GM12878 (cell line): ENCODE data around the gene DAZAP2. TPM values are rescaled to one million over a fixed set of nuclear protein-coding genes. Genes with fewer than 3 reads are reported as not detected.
A peak's percentile ranks its signal among the peaks of the same experiment; 100 is the strongest.

Experiments used
- ATAC-seq: fragments of 200-7000 bp; cut with Tn5 transposase; 3 replicates; pipeline ENCODE4 v1.9.1; 2020; ENCODE audit warnings: mild to moderate bottlenecking, moderate library complexity
- BruUV-seq: library from RNA; stranded (reverse); fragments of 400-500 nt; replicated peaks from 2 replicates; lab custom pipeline; 2021; lab: Mats Ljungman, UMichigan
- CTCF ChIA-PET: fragments of 300-600 bp; sonication (Branson Sonifier 250); formaldehyde crosslinking; extraction: SDS; loops from one replicate; lab custom pipeline; 2021; ENCODE audit warnings: inconsistent platforms; lab: Yijun Ruan, JAX
- POLR2A ChIA-PET: fragments of 350-600 bp; formaldehyde crosslinking; extraction: SDS; loops from one replicate; lab custom pipeline; 2021; ENCODE audit warnings: inconsistent platforms; lab: Charles Lee
- RAD21 ChIA-PET: fragments of 300-600 bp; sonication (Branson Sonifier 250); formaldehyde crosslinking; loops from one replicate; lab custom pipeline; 2023; ENCODE audit warnings: antibody characterized with exemption; ENCODE audit not compliant: unreplicated experiment; lab: Charles Lee
- SMC1A ChIA-PET: fragments of 300-600 bp; sonication (Branson Sonifier 250); formaldehyde crosslinking; loops from one replicate; lab custom pipeline; 2023; ENCODE audit not compliant: unreplicated experiment, uncharacterized antibody; lab: Charles Lee
- DNase-seq: peaks from one replicate; pipeline ENCODE4 v3.0.0-alpha.2; 2011; ENCODE audit warnings: low read depth, low spot score
- FAIRE-seq: peaks from 3 replicates; lab custom pipeline; 2011; peaks lifted over from hg19 to GRCh38; lab: Jason Lieb, UNC
- H2AFZ ChIP-seq: 2 replicates; pipeline ENCODE4 v1.6.0; 2011; ENCODE audit warnings: low read depth, low read length, control low read depth; ENCODE audit not compliant: control insufficient read depth
- H3K27ac ChIP-seq: 2 replicates; pipeline ENCODE4 v1.5.1; 2011; ENCODE audit warnings: control low read depth; ENCODE audit not compliant: control insufficient read depth, insufficient read depth
- H3K27me3 ChIP-seq, 2 experiments: replicated peaks in 1 of 2; 2 replicates each; pipeline versions ENCODE4 v1.6.0 to v1.6.1; 2011; ENCODE audit warnings: low read length in 1 of 2; ENCODE audit not compliant: control insufficient read depth in 2 of 2, insufficient read depth in 2 of 2
- H3K36me3 ChIP-seq, 2 experiments: 2 replicates each; pipeline ENCODE4 v1.5.1; 2011; ENCODE audit warnings: low read length in 1 of 2; ENCODE audit not compliant: control insufficient read depth in 2 of 2, insufficient read depth in 2 of 2
- H3K4me1 ChIP-seq: 2 replicates; pipeline ENCODE4 v1.6.1; 2011; ENCODE audit warnings: mild to moderate bottlenecking, low read length, moderate library complexity, mixed read lengths; ENCODE audit not compliant: control insufficient read depth, insufficient read depth
- H3K4me2 ChIP-seq: 2 replicates; pipeline ENCODE4 v1.6.0; 2011; ENCODE audit warnings: control low read depth; ENCODE audit not compliant: control insufficient read depth, insufficient read depth
- H3K4me3 ChIP-seq: fragments of 200-600 bp; sonication (generic); 2 replicates; pipeline ENCODE4 v1.5.1; 2016
- H3K79me2 ChIP-seq: 2 replicates; pipeline ENCODE4 v1.6.0; 2011; ENCODE audit warnings: low read length; ENCODE audit not compliant: control insufficient read depth, insufficient read depth
- H3K9ac ChIP-seq: 2 replicates; pipeline ENCODE4 v1.8.0; 2011; ENCODE audit warnings: low read length, control low read depth, mixed read lengths; ENCODE audit not compliant: control insufficient read depth, insufficient read depth
- H3K9me3 ChIP-seq: replicated peaks from 3 replicates; pipeline ENCODE4 v1.5.1; 2011; ENCODE audit warnings: mild to moderate bottlenecking, low read length; ENCODE audit not compliant: control insufficient read depth, insufficient read depth
- H4K20me1 ChIP-seq: 2 replicates; pipeline ENCODE4 v1.6.0; 2011; ENCODE audit not compliant: control insufficient read depth, insufficient read depth
- GATAD2B ChIP-seq: fragments of 450-650 bp; conservative IDR thresholded peaks from 2 replicates; pipeline ENCODE4 v1.6.1; 2017; ENCODE audit warnings: low read depth, mild to moderate bottlenecking, moderate library complexity
- IKZF1 ChIP-seq: fragments of 450-650 bp; conservative IDR thresholded peaks from 2 replicates; pipeline ENCODE4 v1.6.1; 2017; ENCODE audit warnings: antibody characterized with exemption, mild to moderate bottlenecking
- POU2F2 ChIP-seq: IDR thresholded peaks from 3 replicates; pipeline ENCODE4 v1.6.1; 2011; ENCODE audit warnings: low read depth, mild to moderate bottlenecking, low read length, borderline replicate concordance
- RAD21 ChIP-seq: IDR thresholded peaks from 2 replicates; pipeline ENCODE4 v1.6.1; 2011; ENCODE audit warnings: mild to moderate bottlenecking, low read depth, low read length, moderate library complexity; ENCODE audit not compliant: insufficient read depth
- RUNX3 ChIP-seq: IDR thresholded peaks from 2 replicates; pipeline ENCODE4 v1.6.1; 2012; ENCODE audit warnings: low read length, inconsistent platforms
- SMC3 ChIP-seq: IDR thresholded peaks from 2 replicates; pipeline ENCODE4 v1.6.1; 2011; ENCODE audit warnings: low read length, improper control_type of control experiment, borderline replicate concordance
- YY1 ChIP-seq: IDR thresholded peaks from 2 replicates; pipeline ENCODE4 v1.6.1; 2011; ENCODE audit warnings: low read depth, mild to moderate bottlenecking, low read length
- WGBS: methylation state at CpG from one replicate; pipeline ENCODE4 v1.1.6; 2016; ENCODE audit warnings: low lambda C conversion rate; ENCODE audit not compliant: insufficient replicate concordance, insufficient coverage; ENCODE audit errors: missing lambda C conversion rate; 5-methylcytosine and 5-hydroxymethylcytosine counted together
- in situ Hi-C: fragments of 300-500 bp; cut with MboI; formaldehyde crosslinking; loops from 9 replicates; pipeline ENCODE4 v1.14.3; 2018; ENCODE audit warnings: mixed read lengths
- intact Hi-C: fragments of 100-400 bp; cut with micrococcal nuclease; formaldehyde crosslinking; loops from one replicate; pipeline ENCODE4 v1.14.2; 2022; ENCODE audit not compliant: unreplicated experiment
- polyA plus RNA-seq, 11 experiments: library from polyadenylated mRNA; depleted of rRNA in 4 of 11; unstranded in 6 of 11; stranded (reverse) in 5 of 11; fragments of >200 nt; fragmentation: Nextera tagmentation in 4 of 11; fragmentation: Illumina TruSeq in 1 of 11; extraction: Ambion mirVana in 4 of 11; extraction: Trizol in 1 of 11; gene quantifications; 1 replicate in 1 of 11; 2 replicates in 10 of 11; pipeline versions ENCODE4 v1.2.1 to v1.2.3, GENCODE V29; 2011 to 2016; ENCODE audit warnings: inconsistent platforms in 2 of 11, missing spikeins in 2 of 11, low read depth in 1 of 11
- total RNA-seq, 4 experiments: library from RNA; depleted of rRNA in 3 of 4; stranded (reverse); fragments of >200 nt in 3 of 4; fragmentation: Illumina TruSeq in 1 of 4; extraction: Trizol in 1 of 4; gene quantifications; 2 replicates each; pipeline versions ENCODE4 v1.2.1 to v1.2.3, GENCODE V29; 2013 to 2021
- TF ChIP-seq, protein P1 (sequence below), 3 experiments: IDR thresholded peaks in 2 of 3; conservative IDR thresholded peaks in 1 of 3; 2 replicates each; pipeline ENCODE4 v1.5.1; 2011; ENCODE audit warnings: low read depth in 3 of 3, low read length in 3 of 3, mild to moderate bottlenecking in 3 of 3, control low read depth in 2 of 3, moderate library complexity in 2 of 3, inconsistent platforms in 1 of 3, mixed read lengths in 1 of 3; ENCODE audit not compliant: control insufficient read depth in 2 of 3, insufficient read depth in 1 of 3; ENCODE audit errors: extremely low read depth in 1 of 3

DAZAP2 gene
- total and polyA plus RNA-seq, 10 of the 15 experiments (the other 5 are each of a cell fraction or from before 2014, with no cell fraction given), result 71.0 to 267 (median 158) TPM

DNA sequence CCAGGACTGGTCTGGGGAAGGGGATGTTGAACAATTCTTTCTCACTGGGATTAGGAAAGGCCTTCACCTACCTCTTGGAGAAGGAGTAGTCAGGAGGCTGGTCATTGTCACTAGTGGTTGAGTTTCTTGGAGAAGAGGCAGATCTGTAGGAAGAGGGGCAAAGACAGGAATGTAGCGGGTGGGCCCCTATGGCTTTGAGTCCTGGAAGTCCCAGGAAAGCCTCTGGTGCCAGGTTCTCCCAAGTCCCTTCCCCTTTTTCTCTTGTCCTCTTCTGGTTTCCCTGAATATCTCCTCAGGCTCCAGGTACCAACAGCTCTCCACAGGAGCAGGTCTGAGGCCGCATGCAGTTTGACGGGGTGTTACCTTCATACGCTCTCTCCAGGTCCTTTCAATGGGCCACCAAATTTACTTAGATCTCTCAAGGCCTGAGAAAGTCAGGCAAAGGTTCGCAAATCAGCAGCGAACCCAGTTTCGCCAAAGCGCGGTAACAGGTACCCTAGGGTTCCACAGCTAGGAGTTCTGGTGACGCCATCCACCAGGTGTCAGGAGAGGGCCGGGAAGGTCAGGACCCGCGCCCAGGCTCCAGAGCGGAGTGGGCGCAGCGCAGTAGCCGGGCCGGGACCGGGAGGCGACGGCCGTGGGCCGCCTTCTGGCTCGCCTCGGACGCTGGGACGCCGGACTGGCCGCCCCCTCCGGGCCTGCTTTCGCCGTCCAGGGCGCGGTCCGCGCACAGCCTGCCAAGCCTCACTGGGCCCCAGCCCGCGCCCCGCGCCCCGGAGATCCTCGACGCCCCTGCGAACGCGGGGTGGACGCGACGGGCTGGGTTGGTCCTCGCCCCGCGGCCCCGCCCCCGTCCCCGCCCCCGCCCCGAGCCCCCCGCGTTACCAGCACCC, 30.8 kb downstream of the DAZAP2 start:
- H2AFZ ChIP-seq, result peak overlapping the region; percentile 44
- H3K4me1 ChIP-seq, result peaks cover 6% of the 10 kb centered on the region
- ChIA-PET CTCF (interaction anchor here (1.5 to 6.1 kb wide), 3 partner anchors 17 to 71 kb away, joined by 4 to 92 read pairs (median 9); partner anchors contain the start of gene DAZAP2), RAD21 (interaction anchor here (1.0 to 2.6 kb wide), 2 partner anchors 53 to 71 kb away, joined by 3 to 49 read pairs; no protein-coding TSS in a partner anchor), SMC1A (interaction anchor here (0.9 to 6.9 kb wide), 5 partner anchors 49 to 71 kb away, joined by 4 to 67 read pairs (median 8); no protein-coding TSS in a partner anchor), POLR2A (interaction anchor here (0.8 kb wide), 1 partner anchor 71 kb away, joined by 3 read pairs; no protein-coding TSS in a partner anchor)
- 15% methylated on average over 29 of the region's 59 CpGs for whole genome bisulfite sequencing
- ATAC-seq, result peak; percentile 27
- no peak overlapping the region for H3K27ac ChIP-seq
- no peak overlapping the region for H3K9ac ChIP-seq
- no peaks in the 10 kb centered on the region for H3K79me2 ChIP-seq
- intact Hi-C loops (loop anchor here (1.0 to 10.0 kb wide), 2 partner anchors 72 to 255 kb away; no protein-coding TSS in a partner anchor), in situ Hi-C loops (loop anchor here (5.0 kb wide), 1 partner anchor 73 kb away; no protein-coding TSS in a partner anchor)
- DNase-seq, result no peak
- 0 out of 2 replicates have a peak, but pooled peaks have one; percentile 26 for TF ChIP-seq IKZF1
- TF ChIP-seq RUNX3, result no peak
- TF ChIP-seq, protein P1, sequence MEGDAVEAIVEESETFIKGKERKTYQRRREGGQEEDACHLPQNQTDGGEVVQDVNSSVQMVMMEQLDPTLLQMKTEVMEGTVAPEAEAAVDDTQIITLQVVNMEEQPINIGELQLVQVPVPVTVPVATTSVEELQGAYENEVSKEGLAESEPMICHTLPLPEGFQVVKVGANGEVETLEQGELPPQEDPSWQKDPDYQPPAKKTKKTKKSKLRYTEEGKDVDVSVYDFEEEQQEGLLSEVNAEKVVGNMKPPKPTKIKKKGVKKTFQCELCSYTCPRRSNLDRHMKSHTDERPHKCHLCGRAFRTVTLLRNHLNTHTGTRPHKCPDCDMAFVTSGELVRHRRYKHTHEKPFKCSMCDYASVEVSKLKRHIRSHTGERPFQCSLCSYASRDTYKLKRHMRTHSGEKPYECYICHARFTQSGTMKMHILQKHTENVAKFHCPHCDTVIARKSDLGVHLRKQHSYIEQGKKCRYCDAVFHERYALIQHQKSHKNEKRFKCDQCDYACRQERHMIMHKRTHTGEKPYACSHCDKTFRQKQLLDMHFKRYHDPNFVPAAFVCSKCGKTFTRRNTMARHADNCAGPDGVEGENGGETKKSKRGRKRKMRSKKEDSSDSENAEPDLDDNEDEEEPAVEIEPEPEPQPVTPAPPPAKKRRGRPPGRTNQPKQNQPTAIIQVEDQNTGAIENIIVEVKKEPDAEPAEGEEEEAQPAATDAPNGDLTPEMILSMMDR (IDR thresholded peaks at IDR 0.05 in 2 of 3, conservative IDR thresholded peaks at IDR 0.05 in 1 of 3; ENCODE audit: control insufficient read depth in 2 of 3, extremely low read depth in 1 of 3, insufficient read depth in 1 of 3, low read depth in 3 of 3, low read length in 3 of 3), result peak; percentile 30 to 52 (median 36); a peak in 5 of 6 replicates
- TF ChIP-seq SMC3, result peak; percentile 57; the same call in 1 of the 2 replicates
- TF ChIP-seq POU2F2, result no peak
- TF ChIP-seq YY1, result 0 out of 2 replicates have a peak, but pooled peaks have one; percentile 26
- TF ChIP-seq RAD21, result peak; percentile 59; the same call in 1 of the 2 replicates
- 0 out of 2 replicates have a peak, but pooled peaks have one; percentile 13 for TF ChIP-seq GATAD2B
- no peak overlapping the region for H3K4me3 ChIP-seq
- H3K9me3 ChIP-seq, result no peaks in the 10 kb centered on the region
- no peak for FAIRE-seq
- peaks cover 1 to 6% of the 10 kb centered on the region in 2 experiments; a peak in 2 of 4 replicates for H3K27me3 ChIP-seq
- H4K20me1 ChIP-seq, result no peaks in the 10 kb centered on the region
- peak overlapping the region; percentile 100 for H3K4me2 ChIP-seq
- no TSS peak for BruUV-seq
- no peaks in the 10 kb centered on the region for H3K36me3 ChIP-seq
